NCI-H1417 (cell line): ENCODE measurements around the gene ORAI2.
A peak's percentile ranks its signal among the peaks of the same experiment; 100 is the strongest.
"Not testable (repeated sequence)": the region's sequence is repeated elsewhere in the genome, so short reads cannot be mapped to it uniquely, and the experiment has no call there.

Experiments used
- DNase-seq, 3 experiments: peaks; one replicate each; lab custom pipeline; 2025; lab: John Stamatoyannopoulos, UW

The ORAI2 gene

DNA sequence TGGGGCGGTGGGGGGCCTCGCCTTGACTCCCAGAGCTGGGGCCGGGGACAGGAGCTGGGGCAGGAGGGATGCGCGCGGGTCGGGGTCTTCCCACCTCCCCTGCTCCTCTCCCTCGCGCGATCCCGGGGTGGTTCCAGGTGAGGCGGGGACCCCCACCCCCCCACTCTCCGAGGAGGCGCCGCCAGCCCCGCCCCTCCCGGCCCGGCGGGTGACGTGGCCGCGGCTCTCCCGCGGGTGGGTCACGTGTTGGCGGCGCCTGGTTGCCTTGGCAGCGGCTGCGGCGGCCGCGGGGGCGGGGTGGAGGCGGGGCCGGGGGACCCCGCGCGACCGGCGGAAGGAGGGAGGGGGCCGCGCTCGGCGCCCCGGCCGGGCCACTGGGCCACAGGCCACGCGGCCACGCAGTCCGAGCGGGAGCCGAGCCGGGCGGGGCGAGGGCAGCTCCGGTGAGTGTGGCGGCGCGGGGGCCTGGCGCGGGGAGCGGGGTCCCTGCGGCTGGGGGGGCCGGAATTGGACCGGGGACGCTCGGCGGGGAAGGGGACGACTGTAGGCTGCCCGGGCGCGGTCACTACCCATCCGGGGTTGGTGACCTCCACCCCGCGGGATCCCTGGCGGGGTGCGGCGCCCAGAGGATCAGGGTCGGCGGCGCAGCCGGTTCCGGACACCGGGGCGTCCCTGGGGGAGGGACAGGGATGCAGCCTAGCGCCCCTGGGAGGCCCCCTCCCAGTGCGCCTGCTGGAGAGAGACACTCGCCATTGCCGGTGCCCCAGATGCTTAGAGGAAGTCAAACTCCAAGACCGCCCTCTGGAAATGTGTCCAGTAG is at the start of gene ORAI2:
Gene ORAI2 (plus strand): TSS at position 357 of the 820 bp plus-strand sequence. CDS start 5,382 bp downstream, outside the sequence.
- peak; percentile 83 to 86 (median 83) for DNase-seq

DNA sequence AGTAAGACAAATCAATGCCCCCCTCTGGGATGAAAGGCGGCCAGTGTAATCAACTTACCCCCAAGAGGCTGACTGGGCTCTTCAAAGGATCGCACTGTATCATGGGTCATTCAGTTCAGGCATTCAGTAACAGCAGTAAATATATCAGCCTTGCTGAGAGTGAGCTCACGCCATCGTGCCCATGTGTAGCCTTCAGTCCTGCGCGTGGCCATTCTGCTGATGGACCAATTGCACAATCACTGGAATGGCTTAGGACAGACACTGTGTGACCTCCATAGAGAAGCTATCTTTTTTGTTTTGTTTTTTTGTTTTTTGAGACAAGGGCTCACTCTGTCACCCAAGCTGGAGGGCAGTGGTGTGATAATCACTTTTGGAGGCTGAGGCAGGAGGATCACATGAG is 46.3 kb upstream of the ORAI2 start:
- no peak for DNase-seq

DNA sequence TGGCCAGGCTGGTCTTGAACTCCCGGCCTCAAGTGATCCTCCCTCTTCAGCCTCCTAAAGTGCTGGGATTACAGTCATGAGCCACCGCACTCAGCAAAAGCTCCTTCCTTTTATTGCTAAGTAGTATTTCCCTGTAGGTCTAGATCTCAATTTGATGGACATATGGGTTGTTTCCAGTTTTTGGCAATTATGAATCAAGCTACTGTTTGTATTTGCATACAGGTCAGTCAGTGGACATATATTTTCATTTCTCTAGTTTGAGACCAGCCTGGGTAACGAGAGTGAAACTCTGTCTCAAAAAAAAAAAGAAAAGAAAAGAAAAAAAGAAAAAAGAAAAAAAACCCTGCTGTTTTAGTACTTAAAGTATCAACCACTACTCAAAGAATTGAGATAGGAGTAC is 43.6 kb upstream of the ORAI2 start:
- DNase-seq = no peak

DNA sequence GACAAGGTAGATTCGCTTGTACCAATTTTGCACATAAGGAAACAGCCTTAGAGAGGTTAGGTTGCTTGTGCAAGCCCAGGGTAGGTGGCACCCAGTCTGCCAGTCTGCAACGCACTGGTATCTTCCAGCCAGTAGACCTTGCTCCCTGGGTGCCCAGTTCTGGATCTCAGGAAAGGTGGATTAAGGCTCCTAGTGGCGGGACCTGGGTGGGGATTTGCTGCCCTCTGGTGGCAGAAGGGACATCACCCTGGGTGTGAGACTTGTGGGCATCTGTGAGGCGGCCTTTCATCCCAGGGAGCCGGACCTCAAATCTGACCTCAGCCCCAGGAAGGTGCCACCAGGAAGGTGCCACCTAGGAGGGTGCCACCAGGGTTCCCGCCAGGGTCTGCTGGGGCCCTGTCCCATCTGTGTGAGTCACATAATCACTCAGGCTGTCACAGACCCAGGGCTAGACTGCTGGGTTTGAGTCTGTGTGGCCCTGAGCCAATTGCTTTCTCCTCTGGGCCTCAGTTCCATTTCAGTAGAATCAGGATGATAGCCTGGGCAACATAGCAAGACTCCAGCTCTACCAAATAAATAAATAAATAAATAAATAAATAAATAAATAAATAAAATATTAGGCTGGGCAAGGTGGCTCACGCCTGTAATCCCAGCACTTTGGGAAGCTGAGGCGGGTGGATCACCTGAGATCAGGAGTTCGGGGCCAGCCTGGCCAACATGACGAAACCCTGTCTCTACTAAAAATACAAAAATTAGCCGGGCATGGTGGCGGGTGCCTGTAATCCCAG is 42.5 kb upstream of the ORAI2 start:
- DNase-seq = peak; percentile 69 to 88 (median 84)

DNA sequence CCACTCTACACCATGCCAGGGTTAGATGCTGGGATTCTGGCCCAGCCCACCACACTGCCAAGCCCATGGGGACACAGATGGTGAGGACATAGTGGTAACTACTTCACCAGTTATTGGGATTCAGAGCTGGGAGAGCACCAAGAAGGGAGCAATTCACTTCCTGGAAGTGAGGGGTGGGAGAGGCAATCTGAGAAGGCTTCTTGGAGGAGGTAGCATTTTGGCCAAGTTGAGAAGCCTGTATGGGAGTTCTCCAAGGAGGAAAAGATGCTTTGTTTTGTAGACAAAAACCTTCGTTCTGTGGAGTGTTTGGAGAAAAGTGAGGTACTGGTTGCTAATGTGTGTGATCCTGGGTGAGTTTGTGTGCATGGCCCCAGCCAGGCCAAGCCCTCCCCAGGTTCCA is 41.0 kb upstream of the ORAI2 start:
- DNase-seq = no peak

DNA sequence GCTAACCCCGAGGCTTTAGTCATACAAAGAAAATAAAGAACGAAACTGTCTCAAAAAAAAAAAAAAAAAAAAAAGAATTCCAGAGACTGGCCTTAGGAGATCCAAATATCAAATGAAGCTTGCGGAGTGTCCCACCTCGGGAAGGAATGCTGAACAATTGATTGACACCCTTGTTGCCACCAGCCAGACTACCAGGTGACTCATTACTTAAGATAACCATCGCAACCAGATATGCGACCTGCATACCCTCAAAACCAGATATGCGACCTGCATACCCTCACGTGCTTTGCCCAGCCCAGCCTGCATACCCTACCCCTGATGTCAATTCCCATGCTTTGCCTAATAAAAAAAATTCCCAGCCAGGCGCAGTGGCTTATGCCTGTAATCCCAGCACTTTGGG is 39.9 kb upstream of the ORAI2 start:
- no peak for DNase-seq

DNA sequence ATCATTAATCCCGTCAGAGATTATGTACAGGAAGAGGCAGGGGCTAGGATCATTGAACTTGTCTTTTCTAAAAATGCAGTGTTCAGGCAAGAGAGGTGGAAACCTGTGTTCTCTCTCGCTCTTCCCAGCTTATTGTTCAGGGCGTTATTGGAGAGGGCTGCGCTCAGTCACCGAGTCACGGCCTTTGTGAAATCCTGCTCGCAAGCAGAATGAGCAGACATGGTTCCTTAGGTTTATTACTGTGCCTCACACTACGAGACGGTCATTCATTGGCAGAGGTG is 37.8 kb upstream of the ORAI2 start:
- peak in 1 of 3 experiments; percentile 52 for DNase-seq

DNA sequence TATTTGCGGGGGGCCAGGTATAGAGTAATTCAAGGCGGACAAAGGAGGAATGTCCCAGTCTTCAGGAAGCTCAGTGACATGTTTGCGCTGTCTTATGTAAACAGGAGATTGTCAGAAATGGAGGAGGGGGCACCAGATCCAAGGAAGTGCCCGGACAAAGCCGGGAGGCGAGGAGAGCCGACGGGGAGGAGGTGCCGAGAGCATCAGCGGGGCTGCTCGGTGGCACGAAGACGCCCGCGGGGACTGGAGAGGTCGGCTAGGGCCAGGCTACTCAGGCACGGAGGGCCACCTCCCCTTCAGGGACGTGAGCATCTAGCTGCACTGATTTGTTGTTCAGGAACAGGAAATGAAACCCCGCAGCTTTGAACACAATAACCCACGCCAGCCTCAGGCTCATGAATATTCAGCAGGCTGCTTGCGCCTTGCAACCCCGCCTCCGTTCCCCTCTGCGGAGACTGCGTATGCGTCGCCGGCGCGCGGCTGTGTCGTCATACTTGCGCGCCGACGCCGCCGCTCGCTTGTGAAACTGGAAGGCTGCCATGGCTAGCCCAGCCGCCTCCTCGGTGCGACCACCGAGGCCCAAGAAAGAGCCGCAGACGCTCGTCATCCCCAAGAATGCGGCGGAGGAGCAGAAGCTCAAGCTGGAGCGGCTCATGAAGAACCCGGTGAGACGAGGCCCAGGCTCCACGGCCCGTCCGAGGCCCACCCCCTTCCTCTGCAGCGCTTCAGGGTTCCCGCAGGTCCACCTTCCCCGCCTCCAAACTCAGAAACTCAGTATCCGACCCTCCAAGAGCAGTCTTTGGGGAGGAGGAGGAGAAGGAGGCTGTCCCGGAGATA is 37.3 kb upstream of the ORAI2 start, which contains the start of gene PRKRIP1:
Gene PRKRIP1 (plus strand): TSS at position 491 of the 837 bp plus-strand sequence. CDS start 49 bp downstream, at position 540.
- DNase-seq = peak; percentile 95 to 98 (median 97)

DNA sequence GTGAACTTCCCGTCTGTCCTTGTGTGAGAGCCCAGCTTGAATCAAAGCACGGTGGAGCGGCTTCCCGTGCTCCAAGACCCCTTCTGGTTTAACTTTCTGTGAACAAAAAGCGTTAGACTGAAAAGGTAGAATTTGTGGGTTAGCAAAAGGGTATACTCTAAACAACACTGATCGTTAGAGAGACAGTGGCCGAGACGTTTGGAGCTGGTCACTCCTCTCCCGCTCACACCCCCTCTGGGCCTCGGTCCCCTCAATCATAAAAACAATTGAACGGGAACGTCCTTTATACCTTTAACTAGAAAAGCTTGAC is 36.7 kb upstream of the ORAI2 start:
- no peak for DNase-seq

DNA sequence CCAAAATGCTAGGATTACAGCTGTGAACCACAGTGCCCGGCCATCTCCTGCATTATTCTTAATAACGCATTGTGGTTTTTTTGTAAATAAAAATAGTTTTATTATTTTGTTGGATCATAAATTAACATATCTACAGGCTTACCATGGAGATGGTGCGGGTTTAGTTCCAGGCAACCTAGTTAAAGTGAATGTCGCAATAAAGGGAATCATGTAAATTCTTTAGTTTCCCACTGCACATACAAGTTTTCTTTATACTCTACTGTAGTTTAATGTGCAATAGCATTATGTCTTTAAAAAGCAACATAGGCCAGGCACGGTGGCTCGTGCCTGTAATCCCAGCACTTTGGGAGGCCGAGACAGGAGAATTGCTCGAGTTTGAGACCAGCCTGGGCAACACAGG is 34.8 kb upstream of the ORAI2 start:
- no peak for DNase-seq

DNA sequence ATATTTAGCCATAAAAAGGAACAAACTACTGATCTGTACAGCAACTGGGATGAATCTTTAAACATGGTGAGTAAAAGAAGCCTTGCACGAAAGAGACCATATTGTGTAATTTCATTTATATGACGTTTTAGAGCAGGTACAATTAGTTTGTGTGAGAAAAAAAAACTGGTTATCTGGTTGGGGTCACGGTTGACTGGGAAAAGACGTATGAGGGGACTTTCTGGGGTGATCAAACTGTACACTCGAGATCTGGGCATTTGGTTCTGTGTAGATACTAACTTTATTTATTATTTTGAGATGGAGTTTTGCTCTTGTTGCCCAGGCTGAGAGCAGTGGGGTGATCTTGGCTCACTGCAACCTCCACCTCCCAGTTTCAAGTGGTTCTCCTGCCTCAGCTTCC is 33.0 kb upstream of the ORAI2 start:
- DNase-seq = no peak

DNA sequence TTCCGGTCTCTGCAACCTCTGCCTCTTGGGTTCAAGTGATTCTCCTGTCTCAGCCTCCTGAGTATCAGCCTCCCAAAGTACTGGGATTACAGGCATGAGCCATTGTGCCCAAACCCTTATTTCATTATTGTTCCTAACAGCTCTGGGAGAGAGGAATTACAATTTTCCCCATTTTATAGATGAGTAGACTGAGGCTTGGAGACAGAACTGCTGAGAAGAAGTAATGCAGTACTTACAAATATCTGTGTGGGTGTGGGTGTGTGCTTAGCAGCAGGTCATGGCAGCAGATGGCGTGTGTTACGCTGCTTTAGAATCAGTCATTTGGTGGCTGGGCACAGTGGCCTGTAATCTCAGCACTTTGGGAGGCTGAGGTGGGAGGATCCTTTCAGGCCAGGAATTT is 29.8 kb upstream of the ORAI2 start:
- no peak for DNase-seq

DNA sequence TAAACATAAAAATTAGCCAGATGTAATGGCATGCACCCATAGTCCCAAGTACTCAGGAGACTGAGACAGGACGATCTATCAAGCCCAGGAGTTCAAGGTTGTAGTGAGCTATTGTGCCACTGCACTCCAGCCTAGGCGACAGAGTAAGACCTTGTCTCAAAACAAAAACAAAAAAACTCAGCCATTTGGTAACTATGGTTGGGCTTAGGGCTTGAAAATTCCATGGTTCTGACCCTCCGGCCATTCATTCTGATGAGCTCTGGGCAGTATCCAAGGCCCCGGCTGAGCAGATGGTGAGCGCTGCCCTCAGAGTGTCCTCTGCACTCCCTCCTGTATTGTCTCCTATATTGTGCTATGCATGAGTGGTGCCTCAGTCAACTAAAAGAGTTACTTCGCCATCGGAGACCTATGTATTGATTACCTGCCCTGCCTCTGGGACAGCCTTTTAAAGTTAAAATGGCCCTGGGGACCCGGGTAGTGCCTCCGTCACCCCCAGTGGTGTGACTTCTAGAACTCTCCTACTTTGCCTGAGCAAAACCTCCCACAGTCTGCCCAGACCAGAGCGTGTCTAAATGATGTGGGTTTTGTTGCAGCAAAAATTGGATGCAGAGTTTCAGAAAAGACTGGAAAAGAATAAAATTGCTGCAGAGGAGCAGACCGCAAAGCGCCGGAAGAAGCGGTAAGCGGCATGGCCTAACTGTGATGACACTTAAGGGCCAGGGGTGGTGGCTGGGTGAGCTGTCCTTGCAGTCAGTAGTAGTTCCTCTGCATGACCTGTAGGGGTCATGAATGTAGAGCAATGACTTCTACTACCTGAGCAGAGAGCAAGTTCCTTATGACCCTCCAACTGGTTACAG is 29.1 kb upstream of the ORAI2 start:
- peak; percentile 23 to 65 (median 51) for DNase-seq

DNA sequence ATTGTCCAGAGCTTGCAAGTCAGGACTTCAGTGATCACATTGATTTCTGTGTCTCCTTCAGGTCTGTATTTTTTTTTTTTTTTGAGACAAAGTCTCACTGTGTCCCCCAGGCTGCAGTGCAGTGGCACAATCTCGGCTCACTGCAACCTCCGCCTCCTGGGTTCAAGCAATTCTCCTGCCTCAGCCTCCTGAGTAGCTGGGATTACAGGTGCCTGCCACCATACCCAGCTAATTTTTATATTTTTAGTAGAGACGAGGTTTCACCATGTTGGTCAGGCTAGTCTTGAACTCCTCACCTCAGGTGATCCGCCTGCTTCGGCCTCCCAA is 28.6 kb upstream of the ORAI2 start:
- not testable (repeated sequence) for DNase-seq

DNA sequence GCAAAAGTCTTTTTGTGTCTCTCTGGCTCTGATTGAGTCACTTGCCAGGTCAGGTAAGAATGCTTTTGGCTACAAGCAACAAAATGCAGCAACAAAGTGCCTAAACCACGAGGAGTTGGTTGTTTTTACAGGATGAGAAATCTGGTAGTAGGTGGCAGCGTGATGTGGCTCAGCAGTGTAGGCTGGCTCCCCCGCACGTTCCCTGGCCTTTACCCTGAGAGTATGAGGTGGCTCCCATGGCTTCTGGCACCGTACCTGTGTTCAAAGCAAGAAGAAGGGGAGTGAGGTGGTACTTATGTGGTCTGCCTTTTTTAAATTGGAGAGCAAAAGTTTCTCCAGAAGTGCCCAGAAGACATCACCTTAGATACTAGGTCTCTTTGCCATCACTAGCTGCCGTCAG is 25.5 kb upstream of the ORAI2 start:
- no peak for DNase-seq

DNA sequence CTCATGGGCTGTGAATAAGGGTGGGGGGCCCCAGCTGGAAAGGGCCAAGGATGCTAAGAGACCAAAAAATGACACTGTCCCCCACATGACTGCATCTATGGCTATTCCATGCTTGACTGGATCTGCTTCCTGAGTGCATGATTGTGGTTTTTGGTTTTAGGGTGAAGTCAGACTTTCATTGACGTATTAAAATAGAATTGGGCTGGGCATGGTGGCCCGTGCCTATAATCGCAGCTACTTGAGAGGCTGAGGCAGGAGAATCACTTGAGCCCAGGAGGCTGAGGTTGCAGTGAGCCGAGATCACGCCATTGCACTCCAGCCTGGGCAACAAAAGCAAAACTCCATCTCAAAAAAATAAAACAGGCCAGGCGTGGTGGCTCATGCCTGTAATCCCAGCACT is 24.8 kb upstream of the ORAI2 start:
- DNase-seq = not testable (repeated sequence)

DNA sequence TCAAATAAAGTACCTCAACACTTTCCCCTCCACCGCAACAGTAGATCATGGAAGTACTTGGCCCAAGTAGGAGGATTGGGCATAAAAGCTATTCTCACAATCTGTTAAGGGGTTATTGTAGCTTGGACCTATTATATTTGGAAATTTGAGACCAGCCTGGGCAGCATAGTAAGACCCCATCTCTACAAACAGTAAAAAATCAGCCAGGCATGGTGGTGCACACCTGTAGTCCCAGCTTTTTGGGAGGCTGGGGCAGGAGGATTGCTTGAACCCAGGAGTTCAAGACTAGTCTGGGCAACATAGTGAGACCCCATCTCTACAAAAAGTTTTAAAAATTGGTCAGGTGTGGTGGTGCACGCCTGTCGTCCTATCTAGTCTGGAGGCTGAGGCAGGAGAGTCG is 24.0 kb upstream of the ORAI2 start:
- no peak for DNase-seq

DNA sequence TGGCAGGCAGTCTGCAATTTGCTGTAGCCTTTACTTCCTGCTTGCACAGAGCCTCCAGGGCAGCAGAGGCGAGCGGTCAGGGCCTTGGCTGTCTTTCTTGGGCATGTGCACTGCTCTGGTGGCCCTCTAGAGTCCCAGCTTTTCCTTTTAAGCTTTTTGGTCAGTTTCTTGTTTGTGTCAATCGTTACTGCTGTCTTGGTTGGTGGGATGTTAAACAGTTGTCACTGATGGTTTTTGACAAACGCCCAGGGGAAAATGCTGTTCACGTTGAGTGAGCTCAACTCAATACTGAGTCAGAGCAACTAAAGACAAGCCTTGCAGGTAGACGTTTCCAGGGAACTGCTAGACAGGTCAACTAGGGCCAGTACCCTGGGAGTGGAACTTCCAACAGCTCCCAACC is 23.3 kb upstream of the ORAI2 start:
- DNase-seq = no peak

DNA sequence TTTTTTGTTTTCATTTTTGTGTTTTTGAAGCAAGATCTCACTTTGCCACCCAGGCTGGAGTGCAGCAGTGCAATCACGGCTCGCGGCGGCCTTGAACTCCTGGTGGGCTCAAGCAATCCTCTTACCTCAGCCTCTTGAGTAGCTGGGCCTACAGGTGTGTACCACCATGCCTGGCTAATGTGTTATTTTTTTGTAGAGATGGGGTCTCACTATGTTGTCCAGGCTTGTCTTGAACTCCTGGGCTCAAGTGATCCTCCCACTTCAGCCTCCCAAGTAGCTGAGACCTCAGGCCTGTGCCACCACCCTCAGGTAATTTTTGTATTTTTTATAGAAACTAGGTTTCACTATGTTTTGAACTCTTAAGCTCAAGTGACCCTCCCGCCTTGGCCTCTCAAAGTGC is 22.5 kb upstream of the ORAI2 start:
- DNase-seq = no peak

DNA sequence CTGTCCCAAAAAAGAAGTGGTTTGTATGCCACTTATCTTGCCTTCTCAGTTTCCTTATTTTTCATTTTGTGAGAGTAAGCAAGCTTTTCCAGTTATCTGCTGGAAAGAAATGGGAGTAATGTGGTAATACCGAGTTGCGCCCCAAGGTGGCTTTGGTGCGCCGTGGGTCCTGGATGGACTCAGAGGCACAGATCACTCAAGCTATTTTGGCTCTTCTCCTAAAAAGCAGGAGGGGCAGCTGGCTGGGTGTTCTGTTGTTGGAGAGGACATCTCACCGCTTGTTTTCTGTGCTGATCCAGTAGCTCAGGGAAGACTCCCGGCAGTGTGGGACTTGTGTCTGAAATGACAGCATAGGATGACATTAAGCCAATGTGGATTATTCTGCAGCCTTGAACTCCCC is 20.8 kb upstream of the ORAI2 start:
- peak in 1 of 3 experiments; percentile 15 for DNase-seq

DNA sequence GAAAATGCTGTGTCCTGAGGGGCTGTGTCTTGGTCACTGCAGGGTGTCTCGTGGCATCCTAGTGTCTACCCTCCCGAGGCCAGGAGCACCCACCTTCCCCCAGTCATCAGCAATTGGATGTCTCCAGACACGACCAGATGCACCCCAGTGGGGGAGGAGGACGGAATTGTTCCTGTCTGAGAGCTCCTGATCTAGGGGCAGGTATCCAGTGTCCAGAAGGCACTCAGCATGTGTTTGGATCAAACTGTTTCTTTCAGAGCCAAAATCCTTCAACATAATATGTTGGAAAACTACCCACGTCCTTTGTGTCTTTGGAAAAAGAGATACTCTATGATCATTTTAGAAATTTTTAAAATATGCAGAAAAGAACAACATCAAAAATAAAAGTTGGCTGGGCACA is 20.3 kb upstream of the ORAI2 start:
- DNase-seq = no peak

DNA sequence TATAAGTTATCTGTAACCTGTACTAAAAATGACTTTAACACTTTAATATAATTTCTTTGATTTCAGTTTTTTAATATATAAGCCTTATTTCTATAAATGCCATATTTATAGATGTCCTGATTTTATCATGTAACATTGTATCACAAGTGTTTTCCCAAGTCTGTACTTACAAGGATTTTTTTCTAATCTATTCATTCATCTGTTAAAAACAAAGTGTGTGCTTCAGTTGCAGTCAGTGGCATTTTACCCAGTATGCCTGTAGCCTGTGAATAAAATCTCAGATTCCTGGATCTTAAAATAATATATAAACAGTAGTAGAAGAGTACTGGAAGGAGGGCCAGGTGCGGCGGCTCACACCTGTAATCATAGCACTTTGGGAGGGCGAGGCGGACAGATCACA is 19.8 kb upstream of the ORAI2 start:
- no peak for DNase-seq
